Astrocyte of the cerebellum (primary cell): ENCODE results near the gene IGF1R.

Experiments used
- DNase-seq: peaks from one replicate; pipeline ENCODE4 v3.0.0-alpha.2; 2011; ENCODE audit warnings: low read depth
- H3K4me3 ChIP-seq: 2 replicates; pipeline ENCODE4 v1.5.1; 2011; ENCODE audit warnings: mild to moderate bottlenecking, low read depth, low read length, moderate library complexity
- in situ Hi-C: cut with HindIII; loops from 2 replicates; pipeline ENCODE4 v1.10.0; 2017; ENCODE audit warnings: low sequenced_read_pairs
- TF ChIP-seq, protein P1 (sequence below): IDR thresholded peaks from 2 replicates; pipeline ENCODE4 v1.5.1; 2012; ENCODE audit warnings: low read length, low read depth, moderate library complexity, mild to moderate bottlenecking; ENCODE audit errors: missing control alignments

Gene IGF1R

DNA sequence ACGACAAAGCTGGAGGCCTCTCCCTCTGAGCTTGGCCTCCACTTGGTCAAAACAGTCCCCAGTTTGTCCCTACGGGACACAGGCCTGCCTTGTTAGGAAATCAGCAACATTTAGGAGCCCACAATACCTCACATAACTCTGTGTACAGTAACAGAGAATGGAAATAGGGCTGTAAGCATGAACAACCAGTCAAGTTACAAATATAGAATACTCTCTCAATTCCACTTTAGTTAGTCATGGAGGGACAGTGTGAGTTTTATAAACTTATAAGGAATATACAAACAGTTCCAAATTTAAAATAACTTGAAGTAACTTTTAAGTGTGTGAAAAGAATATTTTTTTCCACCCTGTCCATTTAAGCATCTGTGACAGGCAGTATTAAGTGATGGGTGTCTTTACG lies 229.8 kb downstream of the IGF1R start:
- DNase-seq, result no peak
- no peak overlapping the region for H3K4me3 ChIP-seq
- TF ChIP-seq, protein P1, sequence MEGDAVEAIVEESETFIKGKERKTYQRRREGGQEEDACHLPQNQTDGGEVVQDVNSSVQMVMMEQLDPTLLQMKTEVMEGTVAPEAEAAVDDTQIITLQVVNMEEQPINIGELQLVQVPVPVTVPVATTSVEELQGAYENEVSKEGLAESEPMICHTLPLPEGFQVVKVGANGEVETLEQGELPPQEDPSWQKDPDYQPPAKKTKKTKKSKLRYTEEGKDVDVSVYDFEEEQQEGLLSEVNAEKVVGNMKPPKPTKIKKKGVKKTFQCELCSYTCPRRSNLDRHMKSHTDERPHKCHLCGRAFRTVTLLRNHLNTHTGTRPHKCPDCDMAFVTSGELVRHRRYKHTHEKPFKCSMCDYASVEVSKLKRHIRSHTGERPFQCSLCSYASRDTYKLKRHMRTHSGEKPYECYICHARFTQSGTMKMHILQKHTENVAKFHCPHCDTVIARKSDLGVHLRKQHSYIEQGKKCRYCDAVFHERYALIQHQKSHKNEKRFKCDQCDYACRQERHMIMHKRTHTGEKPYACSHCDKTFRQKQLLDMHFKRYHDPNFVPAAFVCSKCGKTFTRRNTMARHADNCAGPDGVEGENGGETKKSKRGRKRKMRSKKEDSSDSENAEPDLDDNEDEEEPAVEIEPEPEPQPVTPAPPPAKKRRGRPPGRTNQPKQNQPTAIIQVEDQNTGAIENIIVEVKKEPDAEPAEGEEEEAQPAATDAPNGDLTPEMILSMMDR, result no peak
- in situ Hi-C loops, result no loop called here

DNA sequence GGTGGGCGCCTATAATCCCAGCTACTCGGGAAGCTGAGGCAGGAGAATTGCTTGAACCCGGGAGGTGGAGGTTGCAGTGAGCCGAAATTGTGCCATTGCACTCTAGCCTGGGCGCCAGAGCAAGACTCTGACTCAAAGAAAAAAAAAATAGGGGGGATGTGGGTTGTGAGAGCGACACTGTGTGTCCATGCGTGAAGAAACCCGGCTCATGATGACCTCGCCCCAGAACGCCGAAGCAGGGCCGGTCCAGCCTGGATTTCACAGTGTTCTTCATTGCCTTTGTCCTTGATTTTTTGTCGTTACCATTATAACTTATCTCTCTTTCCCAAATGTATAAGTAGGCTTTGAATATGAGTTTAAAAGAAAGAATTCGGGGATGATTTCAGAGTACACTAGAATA lies 230.5 kb downstream of the IGF1R start:
- in situ Hi-C loops, result no loop called here
- TF ChIP-seq, protein P1, result no peak

DNA sequence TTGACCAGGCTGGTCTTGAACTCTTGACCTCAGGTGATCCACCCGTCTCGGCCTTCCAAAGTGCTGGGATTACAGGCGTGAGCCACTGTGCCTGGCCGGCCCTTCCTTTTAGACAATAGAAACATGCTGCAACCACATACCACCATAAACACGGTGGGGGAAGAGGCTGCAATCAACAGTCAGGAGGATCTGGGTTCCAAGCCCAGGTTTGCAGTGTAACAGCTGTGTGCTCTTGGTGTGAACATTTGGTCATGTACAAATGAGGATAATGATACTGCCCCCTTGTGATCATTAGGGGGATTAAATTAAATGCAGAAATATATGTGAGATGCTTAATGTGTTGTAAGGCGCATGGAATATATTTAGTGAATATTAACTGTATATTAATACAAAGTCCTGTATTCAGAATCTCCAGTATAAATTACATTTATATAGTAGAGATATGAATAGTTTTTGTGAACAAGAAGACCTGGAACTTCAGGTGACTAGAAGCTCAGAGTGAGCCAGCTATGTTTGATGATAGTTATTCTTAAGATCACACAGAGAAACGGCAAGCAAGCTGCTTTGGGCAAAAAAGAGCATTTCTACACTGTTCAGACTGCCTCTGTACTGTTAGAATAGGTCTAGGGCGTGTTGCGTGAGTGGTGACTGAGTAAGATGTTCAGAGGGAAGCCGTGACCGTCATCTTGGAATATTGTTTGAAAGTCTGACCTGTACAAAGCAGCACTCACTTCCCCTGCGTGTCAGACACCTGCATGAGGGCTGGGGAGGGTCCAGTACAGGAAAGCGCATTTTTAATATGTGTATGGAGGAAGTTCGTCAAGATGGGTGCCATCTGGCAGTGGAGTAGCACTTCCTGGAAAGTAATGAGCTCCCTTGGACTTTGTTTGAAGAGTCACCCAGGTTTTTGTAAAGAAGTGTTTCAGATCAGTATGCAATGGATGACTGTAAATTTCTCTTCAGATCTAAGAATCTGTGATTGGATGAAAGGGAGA lies 233.5 kb downstream of the IGF1R start:
- in situ Hi-C loops, result no loop called here
- no peak overlapping the region for H3K4me3 ChIP-seq
- DNase-seq, result no peak
- TF ChIP-seq, protein P1, result peak; percentile 47

More for the DNA sequence above, 230.5 kb downstream of the IGF1R start:
- no peak overlapping the region for H3K4me3 ChIP-seq
- no peak for DNase-seq

DNA sequence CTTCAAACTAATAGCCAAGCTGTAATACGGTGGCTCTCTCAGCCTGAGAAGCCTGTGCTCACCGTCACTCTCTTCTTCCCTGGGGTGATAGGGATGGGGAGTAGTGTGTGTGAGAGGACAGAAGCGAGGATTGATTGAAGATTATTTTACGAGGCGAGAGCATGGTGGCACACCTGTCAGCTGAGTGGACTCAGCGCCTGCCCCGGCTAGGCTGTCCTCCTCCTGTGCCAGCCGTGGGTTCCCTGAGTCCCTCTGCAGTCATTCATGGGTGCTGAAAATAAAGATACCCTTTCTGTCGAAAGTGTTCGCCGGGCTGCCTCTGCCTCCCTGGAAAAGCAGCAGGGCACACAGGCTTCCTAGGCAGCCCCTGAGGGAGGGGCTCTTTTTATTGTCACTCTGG lies 235.1 kb downstream of the IGF1R start:
- no peak for DNase-seq
- TF ChIP-seq, protein P1, result no peak
- H3K4me3 ChIP-seq, result no peak overlapping the region
- in situ Hi-C loops, result no loop called here

DNA sequence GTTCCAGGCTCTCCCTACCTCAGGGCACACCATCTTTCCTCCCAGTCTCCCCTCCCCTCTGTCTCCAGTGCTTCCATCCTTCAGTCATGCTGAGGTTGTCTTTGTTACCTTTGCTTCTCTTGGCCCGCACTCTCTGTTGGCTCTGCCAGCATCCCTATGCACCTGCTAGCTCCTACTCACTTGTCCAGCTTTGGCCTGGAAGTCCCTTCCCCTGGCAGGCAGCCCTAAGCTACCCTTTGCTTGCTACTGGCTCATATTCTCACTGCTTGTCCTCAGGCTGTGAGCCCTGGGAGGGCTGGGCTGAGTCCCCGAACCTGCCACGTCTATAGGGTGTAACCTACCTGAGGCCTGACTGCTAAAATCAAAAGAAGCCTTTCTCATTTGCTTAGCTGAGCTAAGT lies 236.6 kb downstream of the IGF1R start:
- no peak for DNase-seq
- in situ Hi-C loops, result no loop called here
- H3K4me3 ChIP-seq, result no peak overlapping the region
- TF ChIP-seq, protein P1, result no peak

DNA sequence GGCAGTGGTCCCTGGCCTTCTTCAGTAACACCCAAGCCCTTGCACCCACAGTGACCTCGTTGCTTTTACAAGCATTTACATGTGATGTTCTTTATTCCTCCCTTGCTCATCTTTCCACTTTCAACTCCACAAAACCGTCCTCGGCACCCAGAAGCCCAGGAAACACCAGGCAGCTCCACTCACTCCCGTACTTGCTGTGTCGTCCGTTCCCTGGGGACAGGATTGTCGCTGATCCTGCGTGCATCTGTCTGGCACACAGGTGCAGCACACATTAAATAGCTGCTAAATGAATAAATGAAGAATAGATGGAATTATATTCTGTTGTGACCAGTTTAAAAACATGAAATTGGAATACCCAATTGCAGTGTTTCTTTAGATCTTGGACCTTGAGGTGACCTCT lies 239.6 kb downstream of the IGF1R start:
- in situ Hi-C loops, result no loop called here
- no peak for DNase-seq
- H3K4me3 ChIP-seq, result no peak overlapping the region
- TF ChIP-seq, protein P1, result no peak
